BJ (cell line): ENCODE measurements around the gene CLIC5. TPM values are rescaled to one million over a fixed set of nuclear protein-coding genes. Genes with fewer than 3 reads are reported as not detected.

Experiments
- CTCF ChIA-PET: fragments of 350-600 bp; formaldehyde crosslinking; extraction: SDS; loops from one replicate; lab custom pipeline; 2021; ENCODE audit warnings: antibody characterized with exemption, inconsistent platforms; lab: Yijun Ruan, JAX
- POLR2A ChIA-PET: fragments of 300-600 bp; sonication (Branson Sonifier 250); formaldehyde crosslinking; extraction: SDS; loops from one replicate; lab custom pipeline; 2021; ENCODE audit warnings: antibody characterized with exemption; lab: Charles Lee
- DNase-seq: peaks from one replicate; pipeline ENCODE4 v3.0.0-alpha.2; 2011; ENCODE audit warnings: low read depth
- H3K27me3 ChIP-seq: 2 replicates; pipeline ENCODE4 v1.6.0; 2011; ENCODE audit warnings: low read length; ENCODE audit not compliant: control insufficient read depth, insufficient read depth
- H3K36me3 ChIP-seq: 2 replicates; pipeline ENCODE4 v1.5.1; 2011; ENCODE audit warnings: low read length; ENCODE audit not compliant: control insufficient read depth, insufficient read depth
- H3K4me3 ChIP-seq: 2 replicates; pipeline ENCODE4 v1.5.1; 2011; ENCODE audit warnings: low read depth, mild to moderate bottlenecking, control low read depth, low read length
- CTCF ChIP-seq: IDR thresholded peaks from 2 replicates; pipeline ENCODE4 v1.5.1; 2011; ENCODE audit warnings: low read depth, mild to moderate bottlenecking, control low read depth, inconsistent platforms, low read length, moderate library complexity; ENCODE audit not compliant: insufficient read depth
- polyA plus RNA-seq: library from polyadenylated mRNA; depleted of rRNA; stranded (reverse); fragments of >200 nt; gene quantifications from 2 replicates; pipeline ENCODE4 v1.2.3, GENCODE V29; 2011

Gene CLIC5
- polyA plus RNA-seq, 1 experiment: not detected

- TF ChIP-seq CTCF: no peak
- ChIA-PET CTCF (no interaction called here), POLR2A (no interaction called here)
- DNase-seq: no peak
- no peaks in the 10 kb centered on the region for H3K27me3 ChIP-seq
- no peaks in the 10 kb centered on the region for H3K36me3 ChIP-seq
- H3K4me3 ChIP-seq: no peak overlapping the region
Observed at GRCh38 chr6:45892696-45893245, 122.9 kb downstream of the CLIC5 start.

GRCh38 chr6:45892196-45892595 lies 123.5 kb downstream of the CLIC5 start:
- no peaks in the 10 kb centered on the region for H3K27me3 ChIP-seq
- DNase-seq: no peak
- H3K36me3 ChIP-seq: no peaks in the 10 kb centered on the region
- POLR2A ChIA-PET: no interaction called here
- CTCF ChIA-PET: interaction anchor here (0.6 kb wide), 1 partner anchor 1348 kb away, joined by 3 read pairs; no protein-coding TSS in a partner anchor
- H3K4me3 ChIP-seq: no peak overlapping the region
- no peak for TF ChIP-seq CTCF

- TF ChIP-seq CTCF: no peak
- no peak for DNase-seq
- no peaks in the 10 kb centered on the region for H3K36me3 ChIP-seq
- H3K4me3 ChIP-seq: no peak overlapping the region
- peaks cover 3% of the 10 kb centered on the region; the same call in 1 of the 2 replicates for H3K27me3 ChIP-seq
- ChIA-PET CTCF (interaction anchor here (0.6 kb wide), 1 partner anchor 27 kb away, joined by 3 read pairs; no protein-coding TSS in a partner anchor), POLR2A (no interaction called here)
Observed at GRCh38 chr6:45886776-45887175, 128.9 kb downstream of the CLIC5 start.

DNA sequence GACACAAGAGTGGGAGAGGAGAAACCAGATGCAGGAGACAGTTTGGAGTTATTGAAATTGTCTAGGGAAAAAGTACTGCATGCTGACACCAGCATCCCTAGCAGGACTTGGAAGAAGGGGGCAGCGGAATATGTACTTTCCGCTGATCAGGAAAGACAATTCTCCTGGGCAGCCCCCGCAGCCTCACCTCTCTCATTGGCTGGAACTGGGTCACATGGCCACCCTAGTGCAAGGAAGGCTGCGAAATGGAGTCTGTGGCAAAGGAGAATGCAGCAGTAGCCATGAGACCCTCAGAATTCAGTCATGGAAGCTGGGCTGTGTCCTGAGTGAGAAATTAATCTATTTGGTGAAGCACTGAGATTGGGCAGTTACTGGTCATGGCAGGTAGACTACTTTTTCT lies 131.3 kb downstream of the CLIC5 start:
- no peak for DNase-seq

DNA sequence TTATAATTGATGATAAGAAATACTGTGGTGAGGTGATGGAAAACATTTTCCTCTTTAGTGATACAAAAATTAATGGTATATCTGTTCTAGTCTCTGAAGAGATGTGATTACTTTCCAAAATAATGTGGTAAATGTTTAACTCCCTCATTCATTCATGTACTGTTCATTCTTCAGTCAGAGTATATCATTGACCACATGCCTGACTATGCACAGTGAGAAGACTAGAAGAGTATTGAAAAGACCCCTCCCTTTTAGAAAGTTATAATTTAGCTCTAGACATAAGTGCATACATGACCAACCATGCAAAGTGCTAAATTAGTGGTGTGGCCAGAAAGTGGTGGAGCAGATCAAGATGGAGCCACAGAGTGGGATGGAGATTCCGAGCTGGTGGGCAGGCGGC lies 133.0 kb downstream of the CLIC5 start:
- Histone ChIP-seq H3K36me3 (no peaks in the 10 kb centered on the region), H3K4me3 (no peak overlapping the region), H3K27me3 (peaks cover 3% of the 10 kb centered on the region; the same call in 1 of the 2 replicates)
- POLR2A ChIA-PET: no interaction called here
- no peak for TF ChIP-seq CTCF
- CTCF ChIA-PET: interaction anchor here (0.9 kb wide), 1 partner anchor 40 kb away, joined by 3 read pairs; no protein-coding TSS in a partner anchor
- DNase-seq: no peak

More for the DNA sequence above, 131.3 kb downstream of the CLIC5 start:
- Histone ChIP-seq H3K36me3 (no peaks in the 10 kb centered on the region), H3K4me3 (no peak overlapping the region), H3K27me3 (peaks cover 3% of the 10 kb centered on the region; the same call in 1 of the 2 replicates)
- CTCF ChIA-PET: no interaction called here
- no peak for TF ChIP-seq CTCF
- POLR2A ChIA-PET: no interaction called here
